ENCODE results near the gene DQX1.

Gene DQX1

DNA sequence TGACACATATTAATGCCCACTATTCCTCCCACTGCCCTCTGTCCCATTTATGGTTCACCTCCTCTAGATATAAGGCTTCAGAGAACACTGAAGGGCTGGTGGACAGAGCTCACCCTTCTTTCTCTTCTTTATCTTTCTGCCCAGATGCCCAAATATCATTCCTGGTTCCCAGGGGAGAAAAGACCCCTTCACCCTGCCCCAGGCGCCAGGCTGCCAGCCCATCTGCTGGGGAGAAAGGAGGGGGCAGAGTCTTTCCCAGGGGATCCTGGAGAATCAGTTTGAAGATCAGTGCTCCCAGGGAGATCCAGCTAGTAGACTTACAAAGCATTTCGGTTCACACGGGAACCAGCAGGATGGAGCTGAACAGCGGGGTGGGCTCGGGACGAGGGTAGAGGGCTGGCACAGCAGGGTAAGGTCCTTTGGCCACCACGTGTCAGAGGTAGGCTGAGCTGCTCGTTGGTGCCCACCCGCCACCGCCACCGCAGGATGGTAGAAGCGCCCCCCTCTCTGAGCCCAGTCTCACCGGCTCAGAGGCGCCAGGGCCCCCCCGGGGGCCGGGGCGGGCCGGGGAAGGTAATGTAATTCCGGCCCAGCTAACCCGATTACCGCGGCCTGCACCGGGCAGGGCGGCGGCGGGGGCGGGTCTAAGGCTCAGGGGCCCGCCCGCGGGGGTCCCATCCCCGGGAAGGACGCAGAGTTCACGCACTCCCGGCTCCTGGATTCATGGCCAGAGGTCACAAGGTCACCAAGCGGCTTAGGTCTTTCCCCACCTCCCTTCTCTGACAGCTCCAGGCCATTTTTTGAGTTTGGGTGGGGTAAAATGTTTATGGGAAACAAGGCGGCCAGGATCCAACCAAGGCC, 13.1 kb downstream of the DQX1 start:
- DNase-seq (ENCODE audit: low read depth in 3 of 3, low spot score in 1 of 3) = no peak

- DNase-seq (ENCODE audit: low read depth in 3 of 3, low spot score in 1 of 3) = no peak
These were observed 14.7 kb downstream of the DQX1 start for GRCh38 chr2:74511104-74511989.

DNA sequence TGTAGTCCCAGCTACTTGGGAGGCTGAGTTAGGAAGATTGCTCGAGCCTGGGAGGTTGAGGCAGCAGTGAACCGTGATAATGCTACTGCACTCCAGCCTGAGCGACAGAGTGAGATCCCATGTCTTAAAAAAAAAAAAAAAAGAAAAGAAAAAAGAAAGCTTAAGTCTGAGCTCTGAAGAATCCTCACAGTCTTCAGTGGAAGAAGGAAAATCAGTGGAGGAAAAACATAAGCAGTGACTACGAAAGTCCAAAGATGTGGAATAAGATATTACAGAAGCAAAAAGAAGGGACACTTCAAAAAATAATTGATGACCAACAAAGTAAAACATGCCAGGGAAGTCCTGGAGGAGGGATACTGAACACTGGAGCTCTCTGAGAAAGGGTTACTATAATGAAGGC, 15.8 kb downstream of the DQX1 start:
- no peak for DNase-seq (ENCODE audit: low read depth in 3 of 3, low spot score in 1 of 3)

DNA sequence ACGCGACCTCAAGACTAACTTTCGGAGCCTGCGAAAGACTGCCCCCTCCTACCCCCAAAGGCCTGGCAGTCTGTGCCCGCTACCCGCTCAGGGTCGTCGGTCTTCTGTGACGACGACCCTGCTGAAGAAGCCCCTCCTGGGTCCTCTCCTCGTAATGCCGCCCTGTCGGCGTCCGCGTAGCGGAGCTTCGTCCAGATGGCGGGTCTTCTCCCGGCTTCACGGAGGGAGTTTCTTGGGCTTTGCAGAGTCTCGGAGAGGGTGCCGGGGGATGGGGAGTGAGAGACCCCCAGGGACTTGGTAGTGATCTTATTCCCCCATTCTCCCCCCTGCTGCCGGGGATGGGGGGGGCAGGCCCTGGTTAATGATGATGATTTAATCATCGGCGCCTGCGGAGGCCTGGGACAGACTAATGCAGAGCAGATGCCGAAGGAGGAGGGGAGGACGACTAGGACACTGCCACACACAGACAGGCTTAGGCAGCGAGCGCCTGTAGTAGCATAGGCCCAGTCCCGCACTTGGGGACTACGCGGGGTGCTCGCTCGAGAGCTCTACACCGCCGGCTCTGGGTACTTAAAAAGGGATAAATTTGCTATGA, 18.0 kb downstream of the DQX1 start:
- DNase-seq (ENCODE audit: low read depth in 3 of 3, low spot score in 1 of 3) = no peak

DNA sequence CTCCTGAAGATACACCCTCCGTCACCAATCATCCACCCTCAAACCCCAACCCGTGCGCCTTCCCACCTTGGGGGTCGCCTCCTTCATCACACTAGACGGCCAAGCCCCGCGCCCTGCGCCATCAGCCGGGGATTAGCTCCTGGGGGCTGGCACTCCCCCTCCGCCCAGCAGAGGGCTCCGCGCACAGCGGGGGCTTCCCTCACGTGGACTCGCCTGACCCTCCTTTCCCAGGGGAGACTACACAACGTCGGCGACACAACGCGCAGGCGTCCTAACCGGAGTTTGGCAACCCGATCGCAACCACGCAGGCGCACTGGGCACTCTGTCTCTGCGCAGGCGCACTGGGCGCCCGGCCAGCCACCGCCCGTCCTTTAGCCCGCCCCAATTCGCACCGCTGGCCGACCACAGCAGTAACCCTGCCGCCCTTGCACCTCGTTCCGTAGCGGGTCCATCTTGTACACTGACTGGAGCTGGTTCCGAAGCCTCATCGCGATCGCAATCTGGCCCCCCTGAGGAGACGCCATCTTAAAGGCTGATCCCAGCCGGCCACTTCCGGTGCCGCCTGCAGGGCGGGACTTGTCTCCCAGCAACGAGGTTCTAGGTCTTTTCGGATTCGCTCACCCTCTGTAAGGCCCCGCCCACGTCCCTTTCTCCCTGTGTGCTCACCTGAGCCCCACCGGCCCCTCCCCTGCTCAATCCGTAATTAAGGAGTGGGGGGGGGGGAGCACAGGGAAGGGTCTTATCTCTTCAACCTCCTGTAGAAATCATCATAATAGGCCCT, 18.7 kb downstream of the DQX1 start, which contains the start of gene PCGF1:
PCGF1 (minus strand) TSS at position 551 of the 781 bp plus-strand sequence; CDS start at position 524, 27 bp downstream.
- peak; percentile 94 to 99 (median 96) for DNase-seq (ENCODE audit: low read depth in 3 of 3, low spot score in 1 of 3)

DNA sequence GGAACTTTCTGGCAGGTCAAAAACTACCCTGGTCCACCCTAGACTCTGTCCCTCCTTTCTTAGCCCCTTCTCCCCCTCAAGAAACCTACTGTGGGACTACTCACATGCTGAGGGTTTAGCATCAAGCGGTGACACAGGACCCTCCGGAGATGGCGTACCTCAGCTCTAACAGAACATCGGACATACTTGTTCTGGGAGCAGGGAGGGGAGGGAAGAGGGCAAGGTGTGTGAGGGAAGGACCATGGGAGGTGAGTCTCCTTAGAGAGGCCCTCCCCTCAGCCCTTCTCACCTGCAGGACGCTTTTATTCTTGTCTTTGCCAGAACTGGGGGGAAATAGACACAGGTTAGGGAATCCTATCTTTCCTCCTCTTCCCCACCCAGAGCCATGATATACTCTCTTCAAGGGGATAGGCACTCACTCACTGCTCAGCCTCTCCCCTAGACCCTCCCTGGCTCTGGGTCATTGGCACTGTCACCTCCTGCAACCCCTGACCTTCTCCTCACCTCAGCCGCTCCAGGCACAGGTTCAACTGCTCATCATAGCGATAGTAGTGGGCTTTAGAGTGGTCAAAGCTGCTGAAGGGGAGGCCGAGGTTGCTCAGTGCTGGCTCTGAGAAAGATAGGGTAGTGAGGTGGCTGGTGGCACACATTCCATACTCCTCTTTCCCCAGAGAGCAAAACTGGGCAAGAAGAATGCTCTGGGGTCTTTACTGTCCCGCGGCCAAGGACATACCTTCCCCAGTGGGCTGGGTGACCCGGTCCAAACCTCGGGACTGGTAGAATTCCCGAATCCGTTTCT, 20.4 kb downstream of the DQX1 start:
- DNase-seq (ENCODE audit: low read depth in 3 of 3, low spot score in 1 of 3) = no peak

- DNase-seq (ENCODE audit: low read depth in 3 of 3, low spot score in 1 of 3) = no peak
These were observed 21.4 kb downstream of the DQX1 start for GRCh38 chr2:74504591-74504990.

- DNase-seq (ENCODE audit: low read depth in 3 of 3, low spot score in 1 of 3) = no peak
These were observed 22.2 kb downstream of the DQX1 start for GRCh38 chr2:74503506-74504475.

DNA sequence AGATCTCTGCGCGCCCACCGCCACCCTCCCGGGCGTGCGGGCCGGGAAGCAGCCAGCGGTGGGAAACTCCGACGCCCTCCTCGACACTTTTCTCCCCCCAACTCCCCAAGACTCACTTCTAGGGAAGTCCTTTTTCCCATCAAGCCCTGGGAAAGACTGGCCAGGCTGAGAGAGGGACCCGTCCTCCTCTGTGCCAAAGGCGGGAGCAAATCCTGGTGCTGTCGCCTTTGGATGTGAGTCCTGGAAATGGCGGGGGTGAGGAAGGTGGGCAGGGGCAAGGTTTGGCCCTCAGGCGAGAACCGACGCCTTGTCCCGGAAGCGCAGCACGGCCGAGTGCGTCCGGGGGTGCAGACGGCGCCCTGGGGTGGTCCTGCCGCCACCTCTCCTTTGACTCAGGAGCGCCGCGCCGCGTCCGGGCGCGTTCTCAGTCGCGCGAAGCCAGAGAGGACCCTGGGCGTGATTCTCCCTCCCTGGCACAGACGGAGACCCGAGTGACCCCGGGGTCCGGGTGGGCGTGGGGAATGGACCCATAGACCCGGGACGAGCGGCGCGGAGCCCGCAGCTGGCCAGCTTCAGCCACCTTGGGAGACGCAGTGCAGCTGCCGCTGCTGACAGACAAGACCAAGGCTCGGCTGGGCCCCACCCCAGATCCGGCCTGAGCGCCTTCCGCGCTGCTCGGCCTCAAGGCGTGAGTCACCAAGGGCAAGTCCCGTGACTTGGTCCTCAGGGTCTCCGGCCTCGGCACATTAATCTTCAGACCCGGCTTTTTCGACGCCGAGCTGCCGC, 23.1 kb downstream of the DQX1 start:
- no peak for DNase-seq (ENCODE audit: low read depth in 3 of 3, low spot score in 1 of 3)

DNA sequence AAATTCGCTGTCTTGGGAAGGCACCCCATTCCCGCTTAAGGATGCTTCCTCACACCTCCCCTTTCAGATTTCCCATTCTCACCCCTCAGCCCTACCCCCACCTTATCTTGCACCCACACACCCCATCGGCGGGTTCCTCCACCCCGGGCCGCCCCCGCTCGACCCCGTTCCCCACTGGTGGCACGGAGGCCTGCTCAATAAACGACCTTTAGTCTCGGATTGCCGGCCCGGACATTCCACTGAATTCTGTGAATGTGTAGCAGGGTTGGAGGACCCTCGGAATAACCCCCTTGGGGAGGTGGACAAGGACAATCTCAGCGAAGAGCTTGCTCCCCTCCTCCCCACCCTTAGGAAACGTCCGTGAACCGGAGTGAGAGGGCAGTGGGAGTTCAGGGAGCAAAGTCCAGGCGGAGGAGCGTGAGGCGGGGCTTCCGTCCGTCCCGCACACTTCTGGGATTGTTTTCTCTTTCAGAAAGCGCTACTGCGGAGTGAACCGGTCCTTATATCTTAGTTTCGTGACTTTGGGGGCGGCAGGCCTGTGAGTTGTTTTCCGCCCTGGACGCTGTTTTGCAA, 23.8 kb downstream of the DQX1 start:
- no peak for DNase-seq (ENCODE audit: low read depth in 3 of 3, low spot score in 1 of 3)

- DNase-seq (ENCODE audit: low read depth in 3 of 3, low spot score in 1 of 3) = no peak
These were observed 24.5 kb downstream of the DQX1 start for GRCh38 chr2:74501335-74502071.

DNA sequence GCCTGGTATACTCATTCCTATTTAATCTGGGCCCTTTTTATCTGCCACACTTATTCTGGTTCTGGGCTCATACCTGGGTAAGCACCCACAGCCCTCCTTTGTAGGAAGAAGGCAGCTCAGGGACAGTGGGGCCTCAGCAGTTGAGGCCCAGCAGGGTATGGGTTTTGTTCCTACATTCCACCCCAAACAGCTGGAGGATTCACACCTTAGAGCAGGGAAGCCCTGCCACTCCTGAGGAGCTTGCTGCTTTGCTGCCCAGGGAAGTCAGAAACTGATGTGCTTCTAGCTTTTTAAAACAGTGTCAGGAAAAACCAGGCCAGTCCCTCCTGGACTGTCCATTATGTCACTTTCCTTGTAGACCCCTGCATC, 25.5 kb downstream of the DQX1 start:
- DNase-seq (ENCODE audit: low read depth in 3 of 3, low spot score in 1 of 3) = no peak

- DNase-seq (ENCODE audit: low read depth in 3 of 3, low spot score in 1 of 3) = no peak
These were observed 26.0 kb downstream of the DQX1 start for GRCh38 chr2:74499940-74500577.

DNA sequence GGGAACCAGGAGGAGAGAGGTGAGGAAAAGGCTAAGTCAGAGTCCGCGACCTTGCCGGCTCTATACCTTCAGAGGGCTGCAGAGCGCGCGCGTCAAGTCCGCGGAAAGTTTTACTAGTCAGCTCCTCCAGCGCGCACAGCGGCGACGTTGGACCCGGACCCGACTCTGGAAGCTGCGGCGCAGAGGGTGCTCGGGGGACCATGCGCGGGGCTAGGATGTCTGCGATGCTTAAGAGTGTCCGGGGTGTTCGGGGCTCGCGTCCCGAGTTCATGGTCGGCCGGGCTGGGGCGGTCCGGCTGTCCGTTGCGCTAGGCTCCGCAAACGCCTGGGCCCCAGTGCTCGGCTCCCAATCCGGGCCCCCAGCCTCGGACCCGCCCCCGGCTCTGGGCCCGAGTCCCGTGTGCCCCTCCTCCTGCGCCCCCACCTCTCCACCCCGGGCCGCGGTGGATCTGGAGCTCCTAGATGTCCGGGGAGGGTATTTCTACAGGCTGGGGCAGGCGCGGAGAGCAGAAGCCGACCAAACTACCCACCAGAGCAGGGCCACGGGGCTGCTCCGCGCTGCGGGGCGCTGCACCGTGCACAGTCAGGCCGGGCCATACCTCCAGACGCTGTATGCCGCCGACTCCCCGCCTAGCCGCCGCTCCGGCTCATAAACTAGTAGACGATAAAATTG, 26.6 kb downstream of the DQX1 start, which contains the start of gene LBX2:
LBX2 (minus strand) TSS at position 337 of the 673 bp plus-strand sequence; CDS start at position 271, 66 bp downstream.
- DNase-seq (ENCODE audit: low read depth in 3 of 3, low spot score in 1 of 3) = no peak

- DNase-seq (ENCODE audit: low read depth in 3 of 3, low spot score in 1 of 3) = no peak
These were observed 27.3 kb downstream of the DQX1 start for GRCh38 chr2:74498500-74499266.

All from stimulated activated CD4-positive, alpha-beta T cell treated with anti-CD3 and anti-CD28 coated beads, TNF-alpha, amount 100 ng/mL, for 1 hour (primary cell).